ENCODE results near the gene ICAM4. TPM values are rescaled to one million over a fixed set of nuclear protein-coding genes. Genes with fewer than 3 reads are reported as not detected.
A peak's percentile ranks its signal among the peaks of the same experiment; 100 is the strongest.

Gene ICAM4
- polyA plus RNA-seq, 1 of the 3 experiments (the other 2 are of a cell fraction) = 0.05 TPM

GRCh38 chr19:10262771-10263170 lies 24.0 kb upstream of the ICAM4 start:
- H4K20me1 ChIP-seq (ENCODE audit: insufficient read depth) = no peaks in the 10 kb centered on the region
- no peak overlapping the region for H2AFZ ChIP-seq (ENCODE audit: low read depth)
- 68% methylated on average over 7 of the region's 7 CpGs for WGBS (ENCODE audit: low lambda C conversion rate)
- no peak overlapping the region for H3K27ac ChIP-seq (ENCODE audit: low read depth in 2 of 2, low read length in 1 of 2)
- DNase-seq = no peak
- no peaks in the 10 kb centered on the region; a peak in 1 of 4 replicates for H3K4me1 ChIP-seq (ENCODE audit: control insufficient read depth in 1 of 2, insufficient read depth in 2 of 2, low read depth in 1 of 2, low read length in 1 of 2)
- peaks cover 10% of the 10 kb centered on the region for H3F3A ChIP-seq (replicated peaks; ENCODE audit: insufficient read depth)
- peaks cover 6 to 7% of the 10 kb centered on the region in 2 experiments for H3K36me3 ChIP-seq (replicated peaks in 1 of 2; ENCODE audit: control insufficient read depth in 1 of 2, insufficient read depth in 2 of 2, low read length in 1 of 2)
- H3K4me2 ChIP-seq = no peak overlapping the region
- CTCF ChIA-PET = interaction anchor here (0.7 to 17.2 kb wide), 3 partner anchors 8 to 153 kb away, joined by 3 to 596 read pairs (median 4); partner anchors contain the start of genes ICAM1 and TYK2
- H3K4me3 ChIP-seq (ENCODE audit: low read depth in 2 of 2, low read length in 1 of 2) = no peak overlapping the region
- H3K27me3 ChIP-seq (ENCODE audit: insufficient read depth) = no peaks in the 10 kb centered on the region
- H3K79me2 ChIP-seq (ENCODE audit: insufficient read depth) = no peaks in the 10 kb centered on the region
- H3K9me2 ChIP-seq = no peaks in the 10 kb centered on the region
- H3K9me3 ChIP-seq = no peaks in the 10 kb centered on the region
- no peak for TF ChIP-seq GATA2 (CRISPR knock-in tag; IDR thresholded peaks at IDR 0.05)
- TF ChIP-seq, protein P1, sequence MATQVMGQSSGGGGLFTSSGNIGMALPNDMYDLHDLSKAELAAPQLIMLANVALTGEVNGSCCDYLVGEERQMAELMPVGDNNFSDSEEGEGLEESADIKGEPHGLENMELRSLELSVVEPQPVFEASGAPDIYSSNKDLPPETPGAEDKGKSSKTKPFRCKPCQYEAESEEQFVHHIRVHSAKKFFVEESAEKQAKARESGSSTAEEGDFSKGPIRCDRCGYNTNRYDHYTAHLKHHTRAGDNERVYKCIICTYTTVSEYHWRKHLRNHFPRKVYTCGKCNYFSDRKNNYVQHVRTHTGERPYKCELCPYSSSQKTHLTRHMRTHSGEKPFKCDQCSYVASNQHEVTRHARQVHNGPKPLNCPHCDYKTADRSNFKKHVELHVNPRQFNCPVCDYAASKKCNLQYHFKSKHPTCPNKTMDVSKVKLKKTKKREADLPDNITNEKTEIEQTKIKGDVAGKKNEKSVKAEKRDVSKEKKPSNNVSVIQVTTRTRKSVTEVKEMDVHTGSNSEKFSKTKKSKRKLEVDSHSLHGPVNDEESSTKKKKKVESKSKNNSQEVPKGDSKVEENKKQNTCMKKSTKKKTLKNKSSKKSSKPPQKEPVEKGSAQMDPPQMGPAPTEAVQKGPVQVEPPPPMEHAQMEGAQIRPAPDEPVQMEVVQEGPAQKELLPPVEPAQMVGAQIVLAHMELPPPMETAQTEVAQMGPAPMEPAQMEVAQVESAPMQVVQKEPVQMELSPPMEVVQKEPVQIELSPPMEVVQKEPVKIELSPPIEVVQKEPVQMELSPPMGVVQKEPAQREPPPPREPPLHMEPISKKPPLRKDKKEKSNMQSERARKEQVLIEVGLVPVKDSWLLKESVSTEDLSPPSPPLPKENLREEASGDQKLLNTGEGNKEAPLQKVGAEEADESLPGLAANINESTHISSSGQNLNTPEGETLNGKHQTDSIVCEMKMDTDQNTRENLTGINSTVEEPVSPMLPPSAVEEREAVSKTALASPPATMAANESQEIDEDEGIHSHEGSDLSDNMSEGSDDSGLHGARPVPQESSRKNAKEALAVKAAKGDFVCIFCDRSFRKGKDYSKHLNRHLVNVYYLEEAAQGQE (IDR thresholded peaks at IDR 0.05; ENCODE audit: low read depth, low read length) = no peak
- 0 out of 2 replicates have a peak, but pooled peaks have one; percentile 7 for TF ChIP-seq TCF12 (IDR thresholded peaks at IDR 0.05)
- no peak for TF ChIP-seq PBX3 (IDR thresholded peaks at IDR 0.05)
- POLR2A ChIA-PET = no interaction called here
- H3K9ac ChIP-seq = no peak overlapping the region

GRCh38 chr19:10266706-10267105 lies 20.0 kb upstream of the ICAM4 start:
- Histone ChIP-seq H2AFZ (ENCODE audit: low read depth) (no peak overlapping the region), H4K20me1 (ENCODE audit: insufficient read depth) (no peaks in the 10 kb centered on the region), H3K79me2 (ENCODE audit: insufficient read depth) (no peaks in the 10 kb centered on the region), H3K4me3 (ENCODE audit: low read depth in 2 of 2, low read length in 1 of 2) (no peak overlapping the region), H3K27ac (ENCODE audit: low read depth in 2 of 2, low read length in 1 of 2) (no peak overlapping the region), H3K9me3 (no peaks in the 10 kb centered on the region), H3F3A (replicated peaks; ENCODE audit: insufficient read depth) (peaks cover 2% of the 10 kb centered on the region), H3K9me2 (no peaks in the 10 kb centered on the region), H3K27me3 (ENCODE audit: insufficient read depth) (no peaks in the 10 kb centered on the region), H3K4me1 (ENCODE audit: control insufficient read depth in 1 of 2, insufficient read depth in 2 of 2, low read depth in 1 of 2, low read length in 1 of 2) (peaks cover 0 to 4% of the 10 kb centered on the region in 2 experiments; a peak in 2 of 4 replicates), H3K9ac (no peak overlapping the region), H3K4me2 (no peak overlapping the region), H3K36me3 (replicated peaks in 1 of 2; ENCODE audit: control insufficient read depth in 1 of 2, insufficient read depth in 2 of 2, low read length in 1 of 2) (no peaks in the 10 kb centered on the region)
- WGBS (ENCODE audit: low lambda C conversion rate) = 92% methylated on average over 7 of the region's 7 CpGs
- no peak for DNase-seq
- ChIA-PET CTCF (interaction anchor here (6.3 to 17.2 kb wide), 3 partner anchors 8 to 117 kb away, joined by 65 to 596 read pairs (median 81); partner anchors contain the start of genes ICAM4, ICAM5 and TYK2), POLR2A (no interaction called here)
- TF ChIP-seq ZBTB33 (IDR thresholded peaks at IDR 0.05; ENCODE audit: borderline replicate concordance, low read depth) = no peak
- no peak for TF ChIP-seq RFX5 (IDR thresholded peaks at IDR 0.05; ENCODE audit: low read length)
- no peak for TF ChIP-seq RXRA (IDR thresholded peaks at IDR 0.05; ENCODE audit: borderline replicate concordance, low read depth)
- no peak for TF ChIP-seq EZH2phosphoT487 (IDR thresholded peaks at IDR 0.05; ENCODE audit: borderline replicate concordance, low read depth)
- TF ChIP-seq NRF1 (IDR thresholded peaks at IDR 0.05; ENCODE audit: low read depth, low read length) = no peak
- TF ChIP-seq GABPA (IDR thresholded peaks at IDR 0.05; ENCODE audit: low read depth) = no peak
- no peak for TF ChIP-seq PBX3 (IDR thresholded peaks at IDR 0.05)
- TF ChIP-seq TAF1 (IDR thresholded peaks at IDR 0.05; ENCODE audit: borderline replicate concordance, low read depth, low read length) = no peak
- TF ChIP-seq JUND (IDR thresholded peaks at IDR 0.05) = no peak
- TF ChIP-seq CTCF (IDR thresholded peaks at IDR 0.05) = no peak
- TF ChIP-seq ELF1 (IDR thresholded peaks at IDR 0.05) = no peak
- no peak for TF ChIP-seq SIN3A (IDR thresholded peaks at IDR 0.05; ENCODE audit: borderline replicate concordance, low read depth, low read length)
- no peak for TF ChIP-seq YY1 (IDR thresholded peaks at IDR 0.05; ENCODE audit: low read depth)
- no peak for TF ChIP-seq MXI1 (IDR thresholded peaks at IDR 0.05; ENCODE audit: low read depth, low read length)
- no peak for TF ChIP-seq RAD21 (IDR thresholded peaks at IDR 0.05; ENCODE audit: low read length)
- no peak for TF ChIP-seq FOXM1 (IDR thresholded peaks at IDR 0.05; ENCODE audit: low read depth)
- no peak for TF ChIP-seq GATA2 (CRISPR knock-in tag; IDR thresholded peaks at IDR 0.05)
